GM18508 (cell line): Measurements from ENCODE around the gene MPP3.
"Not testable (repeated sequence)": the region's sequence is repeated elsewhere in the genome, so short reads cannot be mapped to it uniquely, and the experiment has no call there.

Experiments used
- ATAC-seq: cut with Tn5 transposase; IDR thresholded peaks from one replicate; pipeline ENCODE4 v1.9.1; 2021; ENCODE audit warnings: moderate number of reproducible peaks; ENCODE audit not compliant: insufficient read depth, unreplicated experiment

Gene MPP3

GRCh38 chr17:43832976-43833829, at the start of gene MPP3:
MPP3 (minus strand) TSS chr17:43833146; CDS start chr17:43831906, 1,240 bp downstream.
- ATAC-seq, result no peak

- no peak for ATAC-seq
These were observed 49.0 kb upstream of the MPP3 start for GRCh38 chr17:43881758-43882505.

DNA sequence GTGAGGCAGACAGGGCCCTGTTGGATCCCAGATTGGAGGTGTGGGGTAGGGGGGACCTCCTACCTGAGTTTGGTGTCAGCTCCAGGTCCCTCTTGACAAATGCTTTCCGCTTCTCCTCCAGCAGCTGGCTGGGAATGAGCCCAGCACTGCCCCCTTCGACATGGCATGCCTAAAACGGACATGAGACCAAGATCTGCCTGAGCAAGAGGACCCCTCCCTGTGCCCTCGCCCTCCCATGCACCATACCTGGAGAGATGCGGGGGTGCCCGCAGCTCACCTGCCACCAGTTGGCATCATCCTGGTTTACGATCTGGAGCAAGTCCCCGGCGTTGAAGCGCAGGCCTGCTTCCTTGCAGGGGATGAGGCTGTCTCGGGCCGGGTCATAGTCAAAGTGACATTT, 48.2 kb upstream of the MPP3 start:
- no peak for ATAC-seq

GRCh38 chr17:43880420-43880991, 47.6 kb upstream of the MPP3 start:
- no peak for ATAC-seq

- ATAC-seq, result no peak
These were observed 46.9 kb upstream of the MPP3 start for GRCh38 chr17:43879723-43880419.

DNA sequence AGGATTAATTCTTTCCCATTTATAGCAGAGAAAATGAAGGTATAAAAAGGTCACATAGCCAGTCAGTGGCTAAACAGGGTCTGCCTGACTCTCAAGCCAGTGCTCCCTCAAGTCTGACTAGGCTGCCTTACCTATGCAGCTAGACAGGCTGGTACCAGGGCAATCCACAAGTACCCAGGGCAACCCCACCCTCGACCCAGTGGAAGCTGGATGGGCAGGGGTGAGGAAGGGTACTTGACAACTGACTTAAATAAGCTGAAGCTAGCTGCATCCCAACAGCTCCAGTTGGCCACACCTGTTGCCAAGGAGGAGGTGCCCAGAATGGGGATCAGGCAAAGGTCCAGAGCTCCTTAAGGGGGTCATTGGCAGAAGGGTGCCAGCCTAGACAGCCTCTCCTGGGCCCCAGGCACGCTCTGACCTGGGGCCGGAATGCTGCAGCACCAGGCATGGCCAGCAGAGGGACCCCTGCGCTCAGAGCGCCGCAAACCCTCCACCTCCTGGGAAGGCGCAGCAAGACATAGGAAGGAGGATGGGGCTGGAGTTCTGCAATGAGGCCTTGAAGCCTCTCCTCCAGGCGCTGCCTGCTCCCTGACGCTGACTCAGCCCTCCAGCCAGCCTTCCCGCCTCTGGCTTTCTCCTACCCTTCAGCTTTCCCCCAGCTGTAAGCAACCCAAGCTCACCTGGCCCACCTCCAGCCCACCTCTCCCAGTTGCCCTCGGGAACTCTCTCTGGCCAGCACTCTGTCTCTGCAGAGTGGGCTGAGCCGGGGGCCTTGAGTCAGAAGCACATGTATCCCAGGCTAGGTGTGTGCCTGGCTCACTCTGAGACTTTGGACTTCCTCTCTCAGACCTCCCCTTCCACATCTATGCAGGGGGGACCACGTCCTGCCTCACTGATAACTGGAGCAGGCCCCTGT, 45.6 kb upstream of the MPP3 start:
- ATAC-seq, result no peak

DNA sequence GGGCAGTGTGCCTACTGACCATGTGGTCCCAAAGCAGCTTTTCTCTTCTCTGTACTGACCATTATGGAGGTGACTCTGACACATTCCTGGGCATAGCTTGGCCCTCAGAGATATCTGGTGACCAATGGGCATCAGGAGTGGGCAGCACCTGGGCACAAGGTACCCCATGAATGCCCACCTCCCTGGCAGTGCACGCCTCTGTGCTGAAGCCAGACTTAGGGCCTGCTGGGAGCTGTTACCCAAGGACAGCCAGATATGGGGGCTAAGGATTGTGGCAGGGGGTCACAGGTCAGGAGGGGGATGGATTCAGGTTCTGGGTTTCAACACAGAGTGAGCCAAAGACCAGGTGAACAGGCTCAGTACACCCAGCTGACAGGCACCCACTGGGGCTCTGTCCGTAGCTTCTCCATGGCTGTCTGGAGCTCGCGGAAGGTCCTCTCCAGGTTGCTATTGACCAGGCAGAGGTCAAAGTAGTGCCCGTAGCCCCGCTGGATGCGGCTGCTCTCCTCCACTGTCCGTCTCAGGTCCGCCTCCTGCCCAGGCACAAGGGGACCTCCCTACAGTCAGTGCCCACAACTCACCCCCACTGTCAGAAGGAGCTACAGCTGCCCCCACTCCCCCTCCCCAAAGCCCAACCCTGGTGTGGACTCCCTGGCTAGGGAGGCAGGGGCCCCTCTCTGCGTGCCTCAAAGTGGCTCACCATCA, 44.7 kb upstream of the MPP3 start:
- ATAC-seq, result no peak

- ATAC-seq, result no peak
These were observed 44.1 kb upstream of the MPP3 start for GRCh38 chr17:43877031-43877430.

GRCh38 chr17:43875476-43876147, 42.7 kb upstream of the MPP3 start:
- ATAC-seq, result no peak

DNA sequence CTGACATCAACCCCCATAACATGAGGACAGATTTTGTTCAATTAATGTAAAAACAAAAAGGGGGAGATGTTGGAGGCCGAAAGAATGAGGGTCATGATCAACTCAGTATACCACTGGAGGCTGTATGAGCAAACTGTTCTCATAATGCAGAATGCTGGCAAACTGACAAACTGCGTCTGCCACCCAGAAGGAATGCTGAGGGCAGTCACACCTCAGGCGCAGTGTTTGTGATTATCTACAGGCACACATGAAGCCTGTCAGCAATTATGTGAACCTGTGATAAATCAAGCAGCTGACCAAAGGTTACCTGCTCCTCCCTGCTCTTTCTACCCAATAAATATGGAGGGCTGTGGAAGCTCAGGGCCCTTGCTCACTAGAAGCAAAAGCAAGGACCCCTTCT, 41.3 kb upstream of the MPP3 start:
- ATAC-seq, result no peak

GRCh38 chr17:43873815-43874214, 40.9 kb upstream of the MPP3 start:
- ATAC-seq, result no peak

DNA sequence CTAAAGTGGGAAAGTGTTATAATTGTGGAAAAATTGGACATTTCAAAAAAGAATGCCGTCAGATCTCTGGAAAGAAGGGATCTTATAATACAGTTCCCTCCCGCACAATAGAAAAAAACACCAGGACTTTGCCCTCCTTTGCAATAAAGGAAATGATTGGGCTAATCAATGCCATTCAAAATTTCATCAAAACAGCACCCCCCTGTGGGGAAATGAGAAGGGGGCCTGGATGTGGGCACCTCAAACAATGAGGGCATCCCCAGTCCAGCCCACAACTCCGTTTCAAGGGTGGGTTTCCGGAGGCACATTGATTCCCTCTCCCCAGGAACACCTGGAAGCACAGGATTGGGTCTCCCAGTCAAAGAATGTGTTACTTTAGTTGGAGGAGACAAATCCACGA, 40.1 kb upstream of the MPP3 start:
- ATAC-seq, result no peak

- ATAC-seq, result no peak
These were observed 39.2 kb upstream of the MPP3 start for GRCh38 chr17:43871946-43872690.

DNA sequence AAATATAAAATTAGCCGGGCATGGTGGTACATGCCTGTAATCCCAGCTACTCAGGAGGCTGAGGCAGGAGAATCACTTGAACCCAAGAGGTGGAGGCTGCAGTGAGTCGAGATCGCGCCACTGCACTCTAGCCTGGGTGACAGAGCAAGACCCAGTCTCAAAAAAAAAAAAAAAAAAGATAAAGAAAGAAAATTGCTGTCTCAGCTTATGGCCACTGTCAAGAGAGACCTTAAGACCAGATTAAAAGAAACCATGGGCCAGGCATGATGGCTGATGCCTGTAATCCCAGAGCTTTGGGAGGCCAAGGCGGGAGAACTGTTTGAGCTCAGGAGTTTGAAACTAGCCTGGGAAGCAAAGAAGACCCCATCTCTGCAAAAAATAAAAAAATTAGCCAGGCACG, 36.1 kb upstream of the MPP3 start:
- not testable (repeated sequence) for ATAC-seq

- ATAC-seq, result no peak
These were observed 35.5 kb upstream of the MPP3 start for GRCh38 chr17:43868226-43868994.

GRCh38 chr17:43864161-43864984, 31.4 kb upstream of the MPP3 start:
- ATAC-seq, result no peak
